Activated CD4-positive, alpha-beta T cell treated with anti-CD3 and anti-CD28 coated beads, Interleukin-2, amount 50 U/mL, for 24 hours (primary cell): ENCODE measurements around the gene CARF.

ENCODE experiments used
- DNase-seq, 2 donors: peaks; one replicate each; pipeline ENCODE4 v3.0.0-alpha.2; 2020; ENCODE audit warnings: low read depth in 1 of 2, low spot score in 1 of 2

The CARF gene

GRCh38 chr2:203018181-203018580 is 106.1 kb downstream of the CARF start:
- no peak for DNase-seq

GRCh38 chr2:203019142-203019541 is 107.1 kb downstream of the CARF start:
- DNase-seq = no peak

- DNase-seq = no peak
Measured at GRCh38 chr2:203021991-203022390, 109.9 kb downstream of the CARF start.

- no peak for DNase-seq
Measured at GRCh38 chr2:203022751-203023150, 110.7 kb downstream of the CARF start.

- DNase-seq = no peak
Measured at GRCh38 chr2:203025592-203025991, 113.5 kb downstream of the CARF start.

GRCh38 chr2:203030545-203030944 is 118.5 kb downstream of the CARF start:
- DNase-seq = no peak

GRCh38 chr2:203030991-203031390 is 118.9 kb downstream of the CARF start:
- no peak for DNase-seq

GRCh38 chr2:203033395-203033794 is 121.3 kb downstream of the CARF start:
- no peak for DNase-seq

GRCh38 chr2:203035879-203036470 is 123.9 kb downstream of the CARF start:
- DNase-seq = no peak
